ENCODE measurements around the gene TSKU.

DNA sequence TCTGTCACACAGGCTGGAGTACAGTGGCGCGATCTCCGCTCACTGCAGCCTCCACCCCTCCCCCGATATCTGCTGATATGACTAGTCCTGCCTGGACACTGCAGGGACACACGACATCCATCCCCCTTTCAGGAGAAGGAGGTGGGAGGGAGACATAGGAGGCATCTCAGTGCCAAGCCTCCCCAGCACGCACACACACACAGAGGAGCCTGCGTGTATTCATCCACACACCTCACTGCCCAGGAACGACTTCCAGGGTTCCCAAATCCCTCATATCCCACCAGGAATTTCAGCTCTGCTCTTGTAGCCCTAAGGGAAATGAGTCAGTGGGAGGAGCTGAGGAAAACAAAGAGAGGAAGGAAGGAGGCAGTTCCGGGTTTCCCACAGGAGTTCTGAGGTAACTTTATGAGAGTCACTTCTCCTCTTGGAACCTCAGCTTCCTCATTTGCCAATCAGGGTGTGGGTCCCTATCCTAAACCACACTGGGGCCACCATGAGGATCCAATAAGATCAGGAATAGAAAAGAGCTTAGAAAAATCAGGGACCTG is 40.4 kb downstream of the TSKU start:
- TF ChIP-seq, protein P1, sequence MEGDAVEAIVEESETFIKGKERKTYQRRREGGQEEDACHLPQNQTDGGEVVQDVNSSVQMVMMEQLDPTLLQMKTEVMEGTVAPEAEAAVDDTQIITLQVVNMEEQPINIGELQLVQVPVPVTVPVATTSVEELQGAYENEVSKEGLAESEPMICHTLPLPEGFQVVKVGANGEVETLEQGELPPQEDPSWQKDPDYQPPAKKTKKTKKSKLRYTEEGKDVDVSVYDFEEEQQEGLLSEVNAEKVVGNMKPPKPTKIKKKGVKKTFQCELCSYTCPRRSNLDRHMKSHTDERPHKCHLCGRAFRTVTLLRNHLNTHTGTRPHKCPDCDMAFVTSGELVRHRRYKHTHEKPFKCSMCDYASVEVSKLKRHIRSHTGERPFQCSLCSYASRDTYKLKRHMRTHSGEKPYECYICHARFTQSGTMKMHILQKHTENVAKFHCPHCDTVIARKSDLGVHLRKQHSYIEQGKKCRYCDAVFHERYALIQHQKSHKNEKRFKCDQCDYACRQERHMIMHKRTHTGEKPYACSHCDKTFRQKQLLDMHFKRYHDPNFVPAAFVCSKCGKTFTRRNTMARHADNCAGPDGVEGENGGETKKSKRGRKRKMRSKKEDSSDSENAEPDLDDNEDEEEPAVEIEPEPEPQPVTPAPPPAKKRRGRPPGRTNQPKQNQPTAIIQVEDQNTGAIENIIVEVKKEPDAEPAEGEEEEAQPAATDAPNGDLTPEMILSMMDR (IDR thresholded peaks at IDR 0.05), result no peak
- no peak for TF ChIP-seq POLR2AphosphoS5 (IDR thresholded peaks at IDR 0.05; ENCODE audit: low read depth, low read length)
- no peak for TF ChIP-seq SMC3 (IDR thresholded peaks at IDR 0.05; ENCODE audit: low read depth, low read length)
- TF ChIP-seq, protein P2, sequence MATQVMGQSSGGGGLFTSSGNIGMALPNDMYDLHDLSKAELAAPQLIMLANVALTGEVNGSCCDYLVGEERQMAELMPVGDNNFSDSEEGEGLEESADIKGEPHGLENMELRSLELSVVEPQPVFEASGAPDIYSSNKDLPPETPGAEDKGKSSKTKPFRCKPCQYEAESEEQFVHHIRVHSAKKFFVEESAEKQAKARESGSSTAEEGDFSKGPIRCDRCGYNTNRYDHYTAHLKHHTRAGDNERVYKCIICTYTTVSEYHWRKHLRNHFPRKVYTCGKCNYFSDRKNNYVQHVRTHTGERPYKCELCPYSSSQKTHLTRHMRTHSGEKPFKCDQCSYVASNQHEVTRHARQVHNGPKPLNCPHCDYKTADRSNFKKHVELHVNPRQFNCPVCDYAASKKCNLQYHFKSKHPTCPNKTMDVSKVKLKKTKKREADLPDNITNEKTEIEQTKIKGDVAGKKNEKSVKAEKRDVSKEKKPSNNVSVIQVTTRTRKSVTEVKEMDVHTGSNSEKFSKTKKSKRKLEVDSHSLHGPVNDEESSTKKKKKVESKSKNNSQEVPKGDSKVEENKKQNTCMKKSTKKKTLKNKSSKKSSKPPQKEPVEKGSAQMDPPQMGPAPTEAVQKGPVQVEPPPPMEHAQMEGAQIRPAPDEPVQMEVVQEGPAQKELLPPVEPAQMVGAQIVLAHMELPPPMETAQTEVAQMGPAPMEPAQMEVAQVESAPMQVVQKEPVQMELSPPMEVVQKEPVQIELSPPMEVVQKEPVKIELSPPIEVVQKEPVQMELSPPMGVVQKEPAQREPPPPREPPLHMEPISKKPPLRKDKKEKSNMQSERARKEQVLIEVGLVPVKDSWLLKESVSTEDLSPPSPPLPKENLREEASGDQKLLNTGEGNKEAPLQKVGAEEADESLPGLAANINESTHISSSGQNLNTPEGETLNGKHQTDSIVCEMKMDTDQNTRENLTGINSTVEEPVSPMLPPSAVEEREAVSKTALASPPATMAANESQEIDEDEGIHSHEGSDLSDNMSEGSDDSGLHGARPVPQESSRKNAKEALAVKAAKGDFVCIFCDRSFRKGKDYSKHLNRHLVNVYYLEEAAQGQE (IDR thresholded peaks at IDR 0.05; ENCODE audit: low read depth, low read length), result no peak
- TF ChIP-seq EZH2phosphoT487 (IDR thresholded peaks at IDR 0.05; ENCODE audit: borderline replicate concordance, low read depth), result no peak
- TF ChIP-seq GABPA (IDR thresholded peaks at IDR 0.05; ENCODE audit: low read depth), result no peak
- TF ChIP-seq YY1 (IDR thresholded peaks at IDR 0.05; ENCODE audit: low read depth), result no peak
- no peak for TF ChIP-seq EP300 (IDR thresholded peaks at IDR 0.05; ENCODE audit: borderline replicate concordance in 1 of 2, low read depth in 1 of 2, low read length in 1 of 2)
- no peak for TF ChIP-seq RCOR1 (IDR thresholded peaks at IDR 0.05; ENCODE audit: low read length)

All from SK-N-SH (cell line).